Mucosa of gallbladder (tissue), 1 donor: Measurements from ENCODE around the gene ITIH1. TPM values are rescaled to one million over a fixed set of nuclear protein-coding genes. Genes with fewer than 3 reads are reported as not detected.

Source experiments
- DNase-seq: peaks from one replicate; pipeline ENCODE4 v3.0.0-alpha.2; 2020; ENCODE audit warnings: low spot score
- total RNA-seq: library from RNA; stranded (reverse); gene quantifications from one replicate; pipeline ENCODE4 v1.2.1, GENCODE V29; 2021
- donor health status: DM: no; HTN: no; CAD: no.

ITIH1 gene
- total RNA-seq, 1 donor from 2014 or later = 4.8 TPM

- DNase-seq = no peak
Observed at GRCh38 chr3:52839892-52840545, 62.6 kb downstream of the ITIH1 start.

- no peak for DNase-seq
Observed at GRCh38 chr3:52841211-52841980, 64.0 kb downstream of the ITIH1 start.

Other genes starting within 250 kb of the ITIH1 start
- 20.3 TPM for gene NT5DC2, start 243.7 kb upstream of the ITIH1 start, total RNA-seq
- gene UQCC5, start 241.0 kb upstream of the ITIH1 start, total RNA-seq = 14.6 TPM
- gene PBRM1, start 91.7 kb upstream of the ITIH1 start, total RNA-seq = 54.3 TPM
- 29.4 TPM for gene GNL3, start 91.6 kb upstream of the ITIH1 start, total RNA-seq
- 55.0 TPM for gene GLT8D1, start 71.8 kb upstream of the ITIH1 start, total RNA-seq
- 106 TPM for gene SPCS1, start 71.5 kb upstream of the ITIH1 start, total RNA-seq
- gene NEK4, start 6.7 kb upstream of the ITIH1 start, total RNA-seq = 40.1 TPM
- 2.0 TPM for gene ITIH3, start 17.2 kb downstream of the ITIH1 start, total RNA-seq
- 10.2 TPM for gene ITIH4, start 53.1 kb downstream of the ITIH1 start, total RNA-seq
- gene MUSTN1, start 57.4 kb downstream of the ITIH1 start, total RNA-seq = 4.7 TPM
- gene STIMATE, start 119.9 kb downstream of the ITIH1 start, total RNA-seq = 25.3 TPM